HEK293 (cell line): ENCODE data around the gene HOATZ.

Source experiments
- CTCF ChIP-seq: fragments of 450-650 bp; formaldehyde crosslinking; IDR thresholded peaks from 2 replicates; pipeline ENCODE4 v1.5.1; 2016; ENCODE audit warnings: missing biosample characterization, missing genetic modification characterization
- PRDM4 ChIP-seq: fragments of 450-650 bp; formaldehyde crosslinking; IDR thresholded peaks from 2 replicates; pipeline ENCODE4 v1.5.1; 2017; ENCODE audit warnings: missing biosample characterization, missing genetic modification characterization
- REST ChIP-seq: fragments of 450-650 bp; formaldehyde crosslinking; IDR thresholded peaks from 2 replicates; pipeline ENCODE4 v1.5.1; 2016; ENCODE audit warnings: missing biosample characterization, missing genetic modification characterization
- ZNF146 ChIP-seq: fragments of 450-650 bp; formaldehyde crosslinking; IDR thresholded peaks from 2 replicates; pipeline ENCODE4 v1.5.1; 2016; ENCODE audit warnings: missing biosample characterization, missing genetic modification characterization
- ZNF175 ChIP-seq: fragments of 450-650 bp; formaldehyde crosslinking; IDR thresholded peaks from 2 replicates; pipeline ENCODE4 v1.5.1; 2016; ENCODE audit warnings: missing biosample characterization, missing genetic modification characterization
- ZNF239 ChIP-seq: fragments of 450-650 bp; formaldehyde crosslinking; IDR thresholded peaks from 2 replicates; pipeline ENCODE4 v1.5.1; 2016; ENCODE audit warnings: missing biosample characterization, missing genetic modification characterization
- ZNF416 ChIP-seq: fragments of 450-650 bp; formaldehyde crosslinking; IDR thresholded peaks from 2 replicates; pipeline ENCODE4 v1.5.1; 2016; ENCODE audit warnings: missing biosample characterization, missing genetic modification characterization
- ZNF510 ChIP-seq: fragments of 450-650 bp; formaldehyde crosslinking; IDR thresholded peaks from 2 replicates; pipeline ENCODE4 v1.5.1; 2018; ENCODE audit warnings: mild to moderate bottlenecking, missing genetic modification characterization, missing biosample characterization; ENCODE audit not compliant: insufficient replicate concordance
- ZNF518A ChIP-seq: fragments of 450-650 bp; formaldehyde crosslinking; conservative IDR thresholded peaks from 2 replicates; pipeline ENCODE4 v1.5.1; 2016; ENCODE audit warnings: low read depth, missing biosample characterization, missing genetic modification characterization
- ZNF785 ChIP-seq: fragments of 450-650 bp; formaldehyde crosslinking; IDR thresholded peaks from 2 replicates; pipeline ENCODE4 v1.5.1; 2016; ENCODE audit warnings: missing biosample characterization, missing genetic modification characterization
- ZNF837 ChIP-seq: fragments of 450-650 bp; formaldehyde crosslinking; IDR thresholded peaks from 2 replicates; pipeline ENCODE4 v1.5.1; 2016; ENCODE audit warnings: missing biosample characterization, missing genetic modification characterization

- TF ChIP-seq ZNF416 (no peak), ZNF175 (no peak), ZNF510 (tag by site-specific recombination) (no peak), ZNF239 (no peak), ZNF518A (tag by site-specific recombination) (no peak), ZNF785 (tag by site-specific recombination) (no peak), ZNF837 (tag by site-specific recombination) (no peak), ZNF146 (tag by site-specific recombination) (no peak), CTCF (no peak), PRDM4 (tag by site-specific recombination) (no peak), REST (tag by site-specific recombination) (no peak)
These were observed 61.2 kb downstream of the HOATZ start for GRCh38 chr11:111575740-111576139.
